ENCODE results near the gene MDM1.

The MDM1 gene

DNA sequence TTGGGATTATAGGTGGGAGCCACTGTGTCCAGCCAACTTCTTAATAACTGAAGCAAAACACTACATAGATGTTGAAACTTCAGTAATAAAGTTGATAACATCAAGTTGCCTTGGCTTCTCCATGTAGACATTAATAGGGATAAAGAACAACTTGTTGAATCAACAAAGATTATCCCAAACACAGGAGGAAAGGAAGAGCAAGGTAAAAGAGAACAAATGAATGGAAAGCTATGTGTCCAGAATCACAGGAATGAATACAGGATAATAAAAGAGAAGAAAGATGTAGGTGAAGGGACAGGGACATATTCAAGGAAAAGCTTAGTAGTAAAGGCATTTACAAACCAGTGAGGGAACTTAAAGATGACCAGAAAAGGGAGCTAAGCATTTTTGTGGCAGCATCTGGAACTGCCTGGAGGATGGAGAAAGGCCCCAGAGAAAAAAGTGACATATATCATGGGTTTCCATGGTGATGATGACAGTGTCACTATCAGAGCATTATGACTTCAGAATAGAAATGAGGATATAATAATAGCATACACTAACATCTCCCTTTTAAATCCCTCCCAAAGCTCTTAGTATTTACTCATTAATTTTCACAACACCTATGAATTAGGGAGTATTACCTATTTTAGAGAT is 24.0 kb upstream of the MDM1 start:
- peak; percentile 39 for DNase-seq

DNA sequence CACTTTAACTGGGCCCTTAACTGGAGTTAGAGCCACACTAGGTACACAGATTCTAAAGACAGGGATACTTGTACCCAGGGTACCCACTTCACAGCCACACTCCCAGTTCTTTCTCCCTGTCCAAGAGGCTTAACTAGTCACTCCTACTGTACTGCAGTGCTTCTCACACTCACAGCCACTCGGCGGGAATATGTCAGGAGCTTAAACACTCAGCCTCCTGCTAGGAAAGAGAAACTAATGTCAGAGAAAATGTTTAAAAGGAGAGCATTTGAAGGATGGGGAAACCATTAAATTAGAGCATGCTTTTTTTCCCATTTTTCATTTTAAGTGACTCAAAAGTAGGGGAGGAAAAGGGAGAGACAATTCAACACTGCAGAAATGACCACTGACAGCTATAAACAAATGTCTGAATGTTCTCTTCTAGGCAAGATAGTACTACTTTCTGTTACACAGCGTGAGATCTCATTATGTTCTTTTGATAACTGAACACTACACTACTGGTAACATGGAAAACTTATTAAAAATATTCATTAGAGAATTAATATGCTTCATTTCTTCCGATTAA is 22.9 kb upstream of the MDM1 start:
- no peak for DNase-seq

DNA sequence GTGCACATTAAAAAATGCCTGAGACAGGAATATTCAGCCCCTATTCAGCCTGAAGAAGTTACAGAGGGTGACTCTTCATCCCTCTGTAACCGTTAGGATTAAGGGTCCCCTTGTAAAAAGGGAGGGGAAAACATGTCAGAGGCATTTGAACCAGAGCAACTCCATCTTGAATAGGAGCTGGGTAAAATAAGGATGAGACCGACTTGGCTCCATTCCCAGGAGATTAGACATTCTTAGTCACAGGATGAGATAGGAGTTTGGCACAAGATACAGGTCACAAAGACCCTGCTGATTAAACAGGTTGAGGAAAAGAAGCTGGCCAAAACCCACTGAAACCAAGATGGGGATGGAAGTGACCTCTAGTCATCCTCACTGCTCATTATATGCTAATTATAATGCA is 19.9 kb upstream of the MDM1 start:
- no peak for DNase-seq

DNA sequence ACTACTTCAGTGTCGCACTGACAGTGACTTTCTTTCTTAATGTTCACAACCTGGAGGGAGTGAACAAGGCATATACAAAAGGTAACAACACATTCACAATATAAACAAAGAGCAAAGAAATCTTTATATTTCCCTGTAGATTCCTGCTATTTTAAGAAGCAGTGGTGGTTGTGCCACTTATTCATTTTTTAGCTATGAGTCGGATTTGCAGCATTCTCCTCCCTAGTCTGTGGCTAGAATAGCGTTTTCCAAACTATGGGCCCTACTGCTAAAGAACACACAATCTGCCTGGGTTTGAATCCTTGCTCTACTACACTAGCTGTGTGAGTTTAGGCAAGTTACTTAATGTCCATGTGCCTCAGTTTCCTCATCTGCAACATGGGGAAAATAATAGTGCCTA is 18.6 kb upstream of the MDM1 start:
- DNase-seq: no peak

DNA sequence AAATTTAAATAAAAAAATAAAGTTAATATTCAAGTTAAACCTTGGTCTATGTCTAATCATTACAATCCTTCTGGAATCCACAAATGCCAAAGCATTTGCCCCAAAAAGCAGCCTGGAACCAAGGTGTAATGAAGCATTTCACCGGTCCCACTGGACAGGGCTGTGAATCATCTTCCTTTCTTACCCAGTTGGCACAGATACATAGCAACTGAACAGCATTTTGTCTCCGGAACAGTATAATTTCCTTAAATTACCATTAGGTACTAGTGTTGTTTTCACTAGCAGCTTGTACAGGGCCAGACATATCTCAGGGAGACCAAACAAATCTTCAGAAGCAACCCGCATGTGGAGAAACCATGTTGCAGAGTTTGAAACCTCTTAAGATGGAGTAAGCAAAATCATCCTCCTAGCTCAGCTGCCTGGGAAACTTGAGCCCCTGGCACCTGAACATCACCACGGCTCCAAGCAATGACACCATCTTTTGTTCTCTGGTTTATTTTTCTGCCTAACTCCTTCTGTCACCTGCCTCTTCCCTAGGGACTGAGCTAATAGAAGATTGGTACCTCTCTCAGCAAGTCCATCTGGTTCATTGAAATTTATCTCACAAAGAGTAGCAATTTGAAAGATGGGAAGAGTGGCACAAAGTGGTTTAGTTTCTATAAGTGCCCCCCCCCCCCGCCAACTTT is 17.9 kb upstream of the MDM1 start:
- DNase-seq: no peak

DNA sequence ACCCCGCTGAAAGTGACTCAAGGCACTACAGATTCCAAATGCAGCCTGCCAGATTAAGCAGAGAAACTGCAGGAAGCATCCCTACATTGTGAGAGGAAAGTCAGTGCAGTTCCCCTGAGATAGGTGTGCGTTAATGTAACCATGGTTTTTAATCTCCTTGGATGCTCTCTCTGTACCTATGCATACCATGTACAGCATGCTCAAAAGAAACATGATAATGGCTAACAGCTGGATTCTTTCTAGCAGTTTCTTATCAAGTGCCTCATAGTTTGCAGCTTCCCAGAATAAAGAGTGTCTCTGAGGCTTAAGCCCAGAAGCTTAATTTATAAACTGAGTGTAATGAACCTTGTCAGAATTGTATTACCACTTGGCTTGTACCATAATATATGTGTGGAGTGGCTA is 17.1 kb upstream of the MDM1 start:
- DNase-seq: no peak

DNA sequence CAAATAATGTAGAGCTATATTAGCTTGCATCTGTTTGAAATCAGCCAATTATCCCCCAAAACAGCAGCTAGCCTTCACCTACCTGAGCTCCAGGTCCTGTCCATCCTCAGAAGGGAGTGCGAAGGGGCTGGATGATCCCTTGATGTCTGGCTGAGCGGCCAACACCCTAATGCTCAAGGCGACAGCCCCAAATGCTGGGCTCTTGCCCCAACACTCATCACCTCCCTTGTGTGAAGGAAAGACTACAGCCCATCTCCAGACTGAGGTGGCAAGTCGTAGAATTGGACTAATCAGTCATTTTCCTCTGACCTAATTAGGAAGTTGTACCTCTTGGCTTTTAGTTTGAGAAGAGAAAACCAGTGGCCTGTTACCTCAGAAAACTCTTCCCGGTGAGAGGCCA is 16.3 kb upstream of the MDM1 start:
- DNase-seq: no peak

DNA sequence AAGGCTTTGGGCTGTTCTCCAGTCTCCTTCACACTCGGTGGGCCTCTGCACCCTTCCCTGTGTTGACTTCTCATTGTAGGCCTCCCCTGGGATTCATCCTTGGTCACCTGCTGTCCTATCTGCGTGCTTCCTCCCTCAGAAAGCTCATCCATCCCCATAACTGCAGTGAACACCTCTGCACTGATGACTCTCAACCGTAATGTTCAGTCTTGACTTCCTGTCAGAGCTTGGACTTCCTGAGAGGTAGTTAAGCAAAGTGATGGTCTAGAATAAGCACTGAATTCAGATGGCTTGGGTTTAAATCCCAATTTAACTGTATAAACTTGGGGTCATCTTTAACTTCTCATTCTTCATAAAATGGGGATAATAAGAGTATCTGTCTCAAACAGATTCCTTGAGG is 13.6 kb upstream of the MDM1 start:
- DNase-seq: no peak

DNA sequence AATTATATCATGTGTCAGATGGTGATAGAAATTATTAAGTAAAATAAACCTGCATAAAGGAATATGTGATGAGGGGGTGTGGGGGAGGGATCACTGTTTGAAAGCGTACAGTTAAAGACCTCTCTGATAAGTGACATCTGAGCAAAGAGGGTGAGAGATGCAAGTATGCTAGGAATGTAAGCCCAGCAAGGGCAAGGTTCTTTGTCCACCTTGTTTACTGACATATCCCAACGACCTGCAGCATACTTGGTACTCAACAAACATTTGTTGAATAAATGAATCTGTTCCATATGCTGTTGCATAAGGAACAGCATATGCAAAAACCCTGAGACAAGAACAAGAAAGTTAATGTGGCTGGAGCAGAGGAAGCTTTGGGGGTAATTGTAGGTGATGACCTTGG is 12.0 kb upstream of the MDM1 start:
- no peak for DNase-seq

DNA sequence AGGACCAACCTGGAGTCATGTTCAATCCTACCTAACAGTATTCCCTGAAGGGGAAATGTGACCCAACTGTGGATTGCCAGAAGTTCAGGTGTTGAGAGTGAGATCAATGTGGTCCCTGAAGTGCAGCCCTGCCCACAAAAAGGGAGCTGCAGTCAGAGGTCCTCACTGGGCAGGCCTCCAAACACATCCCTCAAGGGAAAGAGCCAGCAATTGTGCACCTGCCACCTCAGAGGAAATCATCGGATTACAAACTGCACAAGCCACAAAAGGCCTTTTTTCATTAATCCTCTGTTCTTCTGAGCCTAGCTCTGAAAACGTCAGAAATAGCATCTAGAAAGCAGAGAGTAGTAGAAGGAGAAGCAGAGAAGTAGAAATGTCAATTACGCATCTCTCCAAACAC is 10.8 kb upstream of the MDM1 start:
- DNase-seq: no peak

DNA sequence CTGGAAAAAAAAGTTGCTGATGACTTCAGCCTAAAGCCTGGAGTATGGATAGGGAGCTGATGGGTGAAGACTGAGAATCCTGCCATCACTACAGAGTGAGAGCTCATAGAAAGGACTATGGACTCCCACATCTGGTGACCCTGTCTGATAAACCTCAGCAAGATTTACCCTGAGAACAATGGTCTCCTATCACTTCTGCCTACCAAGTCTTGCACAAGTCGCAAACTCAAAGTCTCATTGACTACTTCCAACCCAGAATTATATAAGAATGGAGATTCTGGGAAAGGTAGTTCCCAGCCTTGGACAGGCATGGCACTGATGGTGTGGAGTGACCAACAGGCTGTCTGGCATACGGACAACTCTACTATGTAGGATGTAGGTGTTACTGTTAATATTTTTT is 9.7 kb upstream of the MDM1 start:
- DNase-seq: no peak

DNA sequence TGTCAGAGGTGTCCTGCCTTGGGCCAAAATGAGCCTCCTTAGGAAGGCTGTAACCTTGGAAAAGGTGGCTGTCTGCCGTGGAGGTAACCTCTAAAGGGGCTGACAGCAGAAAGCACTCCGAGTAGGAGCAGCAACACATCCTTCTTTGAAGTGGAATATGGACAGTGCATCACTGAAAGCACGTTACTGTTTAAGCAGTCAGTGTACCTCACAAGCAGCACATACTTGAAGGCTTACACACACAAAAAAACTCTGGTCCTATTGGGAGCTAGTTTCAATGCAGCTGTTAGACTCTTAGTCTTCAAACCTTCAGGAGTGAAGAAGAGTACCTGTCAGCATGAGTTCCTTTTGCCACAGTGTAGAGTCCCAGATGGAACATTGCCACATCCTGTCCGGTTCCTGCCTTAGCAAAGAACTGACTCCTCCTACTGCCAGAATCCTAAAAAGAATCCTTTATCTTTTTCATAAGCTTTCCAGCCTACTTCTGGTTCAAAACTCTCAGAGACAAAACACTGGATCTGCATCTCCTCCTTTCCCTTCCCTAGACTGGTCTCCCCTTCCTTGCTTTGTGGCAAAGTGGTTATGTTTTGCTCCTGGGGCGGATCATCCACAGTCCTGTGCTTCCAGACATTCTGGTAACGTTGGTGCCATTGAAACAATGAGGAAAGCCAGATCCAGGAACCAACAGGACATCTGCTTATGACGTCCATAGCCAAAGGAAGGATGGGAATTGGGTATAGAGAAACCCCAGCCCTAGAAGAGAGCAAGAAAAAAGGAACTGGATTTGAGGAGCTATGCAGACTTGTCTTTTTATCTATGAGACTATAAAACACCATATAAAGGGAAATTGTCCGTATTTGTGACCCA is 8.5 kb upstream of the MDM1 start:
- no peak for DNase-seq

DNA sequence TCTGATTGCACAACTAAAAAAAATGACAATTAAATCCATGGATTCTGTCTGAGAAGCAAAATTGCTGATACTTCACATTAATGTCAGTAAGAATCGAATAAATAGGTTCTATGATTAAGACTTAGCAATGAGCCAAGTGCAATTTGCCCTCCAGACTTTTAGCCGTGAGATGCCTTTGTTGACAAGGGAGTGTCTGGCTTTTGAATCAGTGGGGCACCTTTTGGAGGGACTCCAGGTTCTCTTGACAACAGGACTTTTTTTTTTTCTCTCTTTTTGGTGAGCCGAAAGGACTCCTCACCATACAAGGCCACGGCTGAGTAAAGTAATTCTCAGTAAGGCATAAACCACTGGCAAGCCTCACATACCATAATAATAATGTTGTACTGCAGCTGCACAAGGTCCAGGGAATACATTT is 4.7 kb upstream of the MDM1 start:
- DNase-seq: no peak

DNA sequence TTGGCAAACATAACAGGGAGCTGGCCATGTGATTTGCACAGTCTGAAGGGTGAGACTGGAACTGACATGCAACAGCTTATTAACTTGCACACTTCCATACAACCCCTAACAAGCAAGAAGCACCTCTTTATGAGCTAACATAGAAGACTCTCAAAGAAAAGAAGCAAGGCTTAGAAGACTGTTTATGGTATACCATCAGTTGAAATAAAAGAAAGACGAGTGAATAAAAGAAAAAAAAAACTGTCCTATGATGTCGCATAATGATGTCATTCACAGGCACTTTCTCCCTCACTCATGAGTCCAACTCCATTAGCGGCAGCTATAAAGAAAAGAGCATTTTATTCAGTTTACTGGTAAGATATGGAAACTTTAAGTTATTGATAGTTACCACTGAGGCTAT is 3.3 kb upstream of the MDM1 start:
- DNase-seq: no peak

DNA sequence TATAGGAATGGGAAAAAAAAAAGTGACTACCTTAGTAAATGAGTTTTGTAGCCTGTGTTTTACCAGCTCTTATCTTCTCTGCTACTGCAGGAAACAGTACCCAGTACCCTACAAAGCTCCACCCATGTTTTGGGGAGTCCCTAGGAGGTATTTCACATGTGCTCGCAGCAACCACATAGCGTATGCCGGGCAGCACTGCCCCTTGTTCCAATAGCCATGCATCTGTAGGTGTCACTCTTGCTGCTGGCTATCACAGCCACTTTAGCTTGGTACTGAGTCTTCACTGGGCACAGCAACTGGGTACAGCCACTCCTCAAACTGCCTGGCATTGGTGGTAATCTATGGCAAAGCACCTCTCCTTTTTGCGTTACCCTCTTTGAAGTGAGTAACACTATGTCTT is 2.0 kb upstream of the MDM1 start:
- peak; percentile 55 for DNase-seq

DNA sequence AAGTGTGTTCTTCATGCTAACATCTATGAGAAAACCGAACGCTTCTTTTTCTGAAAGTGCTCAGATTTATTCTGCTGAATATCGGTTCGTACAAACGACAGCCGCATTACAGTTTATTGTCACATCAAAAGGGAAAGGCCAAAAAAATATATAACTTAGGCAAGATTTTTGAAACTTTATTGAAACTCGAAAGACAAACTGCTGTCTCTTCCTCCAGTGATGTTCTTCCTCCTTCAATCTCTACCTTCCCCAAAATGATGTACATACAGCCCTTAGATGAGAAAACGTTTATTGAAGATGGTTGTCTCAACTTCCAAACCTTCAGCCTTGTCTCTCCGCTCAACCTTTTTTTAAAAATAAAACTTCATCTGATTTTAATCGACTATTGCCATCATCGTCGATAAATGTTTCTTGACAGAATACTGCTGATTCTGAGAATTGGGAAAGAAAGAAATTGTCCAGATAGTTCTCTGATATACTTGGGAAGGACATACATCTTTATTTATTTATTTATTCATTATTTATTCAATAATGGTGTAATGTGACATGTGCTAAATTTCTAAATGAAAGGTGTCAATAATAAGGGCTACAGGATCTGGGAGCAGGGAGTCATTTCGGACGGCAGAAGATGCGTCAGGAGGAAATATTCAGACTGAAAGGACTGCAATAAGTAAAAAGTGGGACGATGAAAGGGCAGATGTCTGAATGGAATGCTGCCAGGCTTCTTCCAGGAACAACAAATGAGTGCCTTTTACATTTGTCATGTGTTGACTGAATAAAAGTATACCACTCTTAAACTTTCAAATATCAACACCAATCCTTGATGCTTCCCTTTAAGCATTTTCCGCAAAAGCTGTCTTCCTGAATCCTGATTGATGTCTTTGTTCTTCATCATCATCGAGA is 817 bp upstream of the MDM1 start:
- DNase-seq: no peak

DNA sequence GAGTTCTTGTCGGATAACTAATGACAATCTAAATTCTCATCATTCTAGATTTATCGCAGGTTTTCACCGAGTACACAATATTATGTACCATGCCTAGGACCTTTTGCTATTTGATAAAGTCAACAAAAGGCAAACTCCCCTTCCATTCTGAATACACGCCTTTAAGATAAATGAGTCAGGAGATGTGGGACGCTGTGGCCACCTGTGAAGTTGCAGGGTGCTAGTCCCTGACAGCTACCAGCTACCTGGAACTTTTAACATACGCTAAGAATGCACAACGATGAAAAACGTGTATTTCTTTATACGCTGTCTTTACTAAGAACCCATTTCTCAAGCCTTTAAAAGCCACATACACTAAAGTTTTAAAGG is 678 bp downstream of the MDM1 start:
- DNase-seq: peak; percentile 53

DNA sequence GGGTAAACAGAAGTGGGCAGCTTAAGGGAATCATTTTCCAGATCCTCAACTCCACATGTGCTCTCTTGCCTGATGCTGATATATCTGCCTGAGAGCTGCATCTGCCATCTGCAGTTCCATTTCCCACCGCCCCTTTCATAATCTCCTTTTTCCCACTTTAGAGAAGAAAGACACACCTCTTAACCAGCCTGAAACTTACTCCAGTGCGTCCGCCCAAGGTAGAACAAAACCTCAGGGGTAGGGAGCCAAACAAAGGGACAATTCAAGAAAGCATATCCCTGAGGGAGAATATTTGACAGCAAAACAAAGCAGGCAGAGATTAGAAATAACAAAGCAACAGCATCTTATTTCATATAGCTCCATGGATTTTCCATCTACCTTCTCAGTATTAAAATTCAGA is 4.3 kb downstream of the MDM1 start:
- DNase-seq: no peak

DNA sequence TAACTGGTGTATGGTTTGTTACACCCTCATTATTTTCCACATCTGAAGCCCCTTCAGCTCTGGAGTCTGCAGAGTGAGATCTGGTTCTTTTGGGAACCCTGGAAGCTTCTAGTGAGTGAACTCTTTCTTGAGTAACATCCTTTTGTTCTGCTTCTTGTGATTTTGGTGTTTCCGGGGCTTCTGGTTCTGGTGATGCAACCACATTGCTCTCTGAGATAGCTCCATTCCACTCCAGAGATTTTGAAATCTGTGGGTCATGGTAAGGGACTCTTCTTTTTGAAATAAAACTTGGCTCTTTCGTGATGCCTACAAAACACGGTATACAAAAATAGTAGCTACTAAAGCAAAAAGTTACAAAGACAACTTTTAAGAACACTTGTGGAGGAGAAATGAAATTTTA is 5.4 kb downstream of the MDM1 start:
- no peak for DNase-seq

DNA sequence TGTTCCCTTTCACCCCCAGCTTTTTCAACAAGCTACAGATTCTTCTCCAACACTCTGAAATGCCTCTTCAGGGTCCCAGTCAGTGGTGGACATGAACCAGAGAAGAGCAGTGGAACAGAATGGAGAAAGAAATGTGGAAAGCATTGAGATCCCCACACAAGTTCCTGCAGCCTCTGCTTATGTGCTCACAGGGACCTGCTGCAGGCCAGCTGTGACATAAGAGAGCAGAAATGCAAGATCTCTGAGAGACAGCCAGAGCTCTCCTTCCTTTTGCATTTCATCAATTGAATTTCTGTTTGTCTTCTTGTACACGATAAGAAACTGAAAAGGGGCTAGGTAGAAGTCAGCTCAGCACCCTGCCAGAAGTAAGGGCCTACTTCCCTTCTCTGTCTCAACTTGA is 6.2 kb downstream of the MDM1 start:
- DNase-seq: no peak

DNA sequence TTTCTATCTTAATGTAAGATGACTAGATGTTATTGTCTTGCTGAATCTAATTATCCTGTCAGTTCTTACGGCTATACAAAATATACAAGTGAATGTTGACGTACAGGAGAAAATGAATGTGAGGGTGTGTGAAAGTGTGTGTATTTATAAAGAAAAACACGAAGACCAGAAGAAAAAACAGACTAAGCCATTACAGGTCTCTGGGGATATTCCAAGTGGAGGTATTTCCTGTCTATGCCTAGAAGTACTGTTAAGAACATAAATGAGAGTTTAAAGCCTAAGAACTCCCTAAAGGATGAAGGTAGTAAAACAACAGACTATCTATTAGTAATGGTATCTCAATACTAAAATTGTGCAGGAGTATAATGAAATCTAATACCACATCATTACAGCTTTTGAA is 7.6 kb downstream of the MDM1 start:
- DNase-seq: no peak

DNA sequence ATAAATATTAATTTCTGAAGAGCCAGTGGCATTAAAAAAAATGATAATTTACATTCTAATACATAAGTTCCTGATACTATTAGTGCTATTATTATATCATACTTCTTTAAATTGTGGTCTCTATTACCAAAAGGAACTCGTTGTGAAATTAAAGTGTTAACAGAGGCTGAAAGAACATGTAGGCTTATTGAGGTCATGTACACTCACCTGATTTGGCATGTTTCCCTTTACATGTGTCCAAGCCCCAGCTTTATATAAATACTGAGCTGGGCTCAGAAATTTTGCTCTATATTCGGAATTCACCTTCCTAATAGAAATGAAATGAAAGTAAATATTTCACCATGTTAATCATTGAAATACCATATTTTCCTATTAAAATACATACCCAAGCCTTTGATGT is 11.0 kb downstream of the MDM1 start:
- no peak for DNase-seq
